Thyroid gland (tissue), 4 donors: ENCODE measurements around the gene MGAT5B. TPM values are rescaled to one million over a fixed set of nuclear protein-coding genes. Genes with fewer than 3 reads are reported as not detected.

Experiments used
- DNase-seq, 2 donors: peaks; one replicate each; pipeline ENCODE4 v3.0.0-alpha.2; 2019
- H3K27ac ChIP-seq, 3 donors: fragments of 200-600 bp; sonication (generic); 1 replicate in 2 of 3; 2 replicates in 1 of 3; pipeline ENCODE4 v1.5.1; 2016 to 2019; ENCODE audit warnings: mild to moderate bottlenecking in 1 of 3, moderate library complexity in 1 of 3
- H3K27me3 ChIP-seq: fragments of 200-600 bp; sonication (generic); one replicate; pipeline ENCODE4 v1.5.1; 2019
- H3K36me3 ChIP-seq, 2 donors: fragments of 200-600 bp; sonication (generic); one replicate each; pipeline ENCODE4 v1.5.1; 2016 to 2019
- H3K4me1 ChIP-seq, 2 donors: fragments of 200-600 bp; sonication (generic); one replicate each; pipeline ENCODE4 v1.5.1; 2017 to 2019
- H3K4me3 ChIP-seq, 3 donors: fragments of 200-600 bp; sonication (generic); replicated peaks in 1 of 3; 1 replicate in 2 of 3; 2 replicates in 1 of 3; pipeline ENCODE4 v1.5.1; 2016; ENCODE audit warnings: mild to moderate bottlenecking in 1 of 3
- H3K9me3 ChIP-seq: fragments of 200-600 bp; sonication (generic); one replicate; pipeline ENCODE4 v1.5.1; 2017
- CTCF ChIP-seq, 6 experiments: fragments of 200-600 bp in 3 of 6; fragments of 450-650 bp in 3 of 6; sonication (generic) in 3 of 6; IDR thresholded peaks; one replicate each; pipeline ENCODE4 v1.5.1; 2016 to 2019; ENCODE audit warnings: antibody characterized with exemption in 6 of 6, mild to moderate bottlenecking in 2 of 6, inconsistent platforms in 1 of 6, moderate library complexity in 1 of 6
- POLR2A ChIP-seq, 2 donors: fragments of 450-650 bp; IDR thresholded peaks; one replicate each; pipeline ENCODE4 v1.6.1; 2017; ENCODE audit warnings: antibody characterized with exemption in 2 of 2, mild to moderate bottlenecking in 2 of 2, moderate library complexity in 1 of 2
- WGBS, 2 donors: methylation state at CpG; one replicate each; pipeline ENCODE4 v1.1.5; 2017; 5-methylcytosine and 5-hydroxymethylcytosine counted together
- intact Hi-C: fragments of 100-400 bp; cut with DNase I; formaldehyde crosslinking; loops from one replicate; pipeline ENCODE4 v1.15.1; 2023
- total RNA-seq, 4 donors: library from RNA; depleted of rRNA; stranded (reverse); fragments of >200 nt; gene quantifications; one replicate each; pipeline ENCODE4 v1.2.3, GENCODE V29; 2016

MGAT5B gene
- total RNA-seq, 4 donors from 2014 or later = 0.22 to 7.4 (median 0.73) TPM; not detected in 1

GRCh38 chr17:76824093-76824492 lies 44.1 kb upstream of the MGAT5B start:
- Histone ChIP-seq H3K36me3 (no peaks in the 10 kb centered on the region), H3K27me3 (no peaks in the 10 kb centered on the region), H3K9me3 (no peaks in the 10 kb centered on the region), H3K4me1 (peaks cover 5 to 12% of the 10 kb centered on the region in 2 donors), H3K4me3 (no peak overlapping the region), H3K27ac (no peak overlapping the region)
- DNase-seq = peak; percentile 55 to 60
- intact Hi-C loops = no loop called here
- 33 to 46% methylated on average over 12 of the region's 12 CpGs for WGBS, 2 donors
- TF ChIP-seq POLR2A (IDR thresholded peaks at IDR 0.05) (no peak), CTCF (IDR thresholded peaks at IDR 0.05) (no peak)

GRCh38 chr17:76826330-76827068 lies 41.7 kb upstream of the MGAT5B start:
- no peak for DNase-seq
- Histone ChIP-seq H3K27ac (no peak overlapping the region), H3K4me1 (no peaks in the 10 kb centered on the region), H3K9me3 (no peaks in the 10 kb centered on the region), H3K27me3 (no peaks in the 10 kb centered on the region), H3K4me3 (no peak overlapping the region), H3K36me3 (no peaks in the 10 kb centered on the region)
- 75 to 76% methylated on average over 22 to 23 of the region's 24 CpGs for WGBS, 2 donors
- intact Hi-C loops = no loop called here
- TF ChIP-seq CTCF (IDR thresholded peaks at IDR 0.05) = no peak
- no peak for TF ChIP-seq POLR2A (IDR thresholded peaks at IDR 0.05)

- H3K27ac ChIP-seq = no peak overlapping the region
- no peak overlapping the region for H3K4me3 ChIP-seq
- no peaks in the 10 kb centered on the region for H3K36me3 ChIP-seq
- no peaks in the 10 kb centered on the region for H3K4me1 ChIP-seq
- no peaks in the 10 kb centered on the region for H3K27me3 ChIP-seq
- TF ChIP-seq POLR2A (IDR thresholded peaks at IDR 0.05) (no peak), CTCF (IDR thresholded peaks at IDR 0.05) (no peak)
- peak; percentile 49 to 51 for DNase-seq
- intact Hi-C loops = no loop called here
- no peaks in the 10 kb centered on the region for H3K9me3 ChIP-seq
- 42 to 53% methylated on average over 14 of the region's 14 CpGs for WGBS, 2 donors
Observed at GRCh38 chr17:76827736-76828135, 40.5 kb upstream of the MGAT5B start.

- Histone ChIP-seq H3K9me3 (no peaks in the 10 kb centered on the region), H3K27me3 (no peaks in the 10 kb centered on the region), H3K36me3 (no peaks in the 10 kb centered on the region), H3K4me3 (no peak overlapping the region), H3K27ac (no peak overlapping the region), H3K4me1 (no peaks in the 10 kb centered on the region)
- TF ChIP-seq CTCF (IDR thresholded peaks at IDR 0.05) (no peak), POLR2A (IDR thresholded peaks at IDR 0.05) (no peak)
- DNase-seq = no peak
- WGBS, 2 donors = 86 to 90% methylated on average over 10 of the region's 10 CpGs
- intact Hi-C loops = no loop called here
Observed at GRCh38 chr17:76830987-76831715, 37.1 kb upstream of the MGAT5B start.

GRCh38 chr17:76833034-76833644 lies 35.1 kb upstream of the MGAT5B start:
- TF ChIP-seq POLR2A (IDR thresholded peaks at IDR 0.05) (no peak), CTCF (IDR thresholded peaks at IDR 0.05) (no peak)

More at GRCh38 chr17:76833034-76833644, 35.1 kb upstream of the MGAT5B start:
- Histone ChIP-seq H3K4me1 (no peaks in the 10 kb centered on the region), H3K27ac (no peak overlapping the region), H3K9me3 (no peaks in the 10 kb centered on the region), H3K4me3 (no peak overlapping the region), H3K27me3 (no peaks in the 10 kb centered on the region), H3K36me3 (no peaks in the 10 kb centered on the region)
- WGBS, 2 donors = 86 to 92% methylated on average over 7 of the region's 7 CpGs
- no peak for DNase-seq
- intact Hi-C loops = no loop called here
